DMS 273 (cell line): ENCODE data around the gene TMEM50B.
"Not testable (repeated sequence)": the region's sequence is repeated elsewhere in the genome, so short reads cannot be mapped to it uniquely, and the experiment has no call there.

Experiments used
- DNase-seq: peaks from one replicate; lab custom pipeline; 2025; ENCODE audit not compliant: unreplicated experiment; lab: John Stamatoyannopoulos, UW

TMEM50B gene

DNA sequence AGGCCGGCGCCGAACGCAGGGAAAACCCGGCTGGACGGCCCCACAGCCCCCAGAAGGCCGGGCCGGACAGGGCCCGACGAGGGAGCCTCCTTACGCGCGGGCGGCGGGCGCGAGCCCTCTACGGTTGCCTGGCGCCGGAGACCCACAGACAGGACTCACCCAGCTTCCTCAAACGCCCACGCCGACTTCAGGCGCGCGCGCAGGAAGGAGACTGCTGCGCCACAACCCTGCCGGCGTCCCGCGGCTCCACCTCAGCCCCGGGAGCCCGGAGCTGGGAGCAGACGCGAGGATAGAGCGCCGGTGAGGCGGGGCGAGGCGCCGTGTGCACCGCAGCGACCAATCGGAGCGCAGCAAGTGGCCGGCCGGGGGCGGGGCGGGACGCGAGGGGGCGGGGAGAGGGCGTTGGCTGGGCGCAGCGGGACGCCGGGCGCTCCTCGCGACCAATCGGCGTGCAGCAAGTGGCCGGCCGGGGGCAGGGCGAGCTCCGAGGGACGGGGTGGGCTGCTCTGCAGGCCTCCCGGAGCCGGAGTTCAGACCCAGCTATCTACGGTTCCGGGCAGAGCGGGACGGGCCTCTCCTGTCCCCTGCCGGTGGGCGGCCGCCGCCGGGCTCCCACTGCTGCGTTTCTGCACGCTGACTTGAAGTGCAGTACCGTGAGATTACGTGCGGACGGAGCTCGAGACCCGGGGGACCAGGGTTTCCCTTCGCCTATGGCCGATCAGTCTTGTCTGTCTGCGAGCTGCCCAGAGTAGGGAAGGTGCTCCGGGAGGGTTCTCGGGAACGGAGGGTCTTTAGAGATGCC is at the start of gene TMEM50B:
TSS of gene TMEM50B (minus strand) at position 296 of the 802 bp plus-strand sequence. CDS start 11,089 bp downstream, outside the sequence.
- DNase-seq: peak; percentile 98

DNA sequence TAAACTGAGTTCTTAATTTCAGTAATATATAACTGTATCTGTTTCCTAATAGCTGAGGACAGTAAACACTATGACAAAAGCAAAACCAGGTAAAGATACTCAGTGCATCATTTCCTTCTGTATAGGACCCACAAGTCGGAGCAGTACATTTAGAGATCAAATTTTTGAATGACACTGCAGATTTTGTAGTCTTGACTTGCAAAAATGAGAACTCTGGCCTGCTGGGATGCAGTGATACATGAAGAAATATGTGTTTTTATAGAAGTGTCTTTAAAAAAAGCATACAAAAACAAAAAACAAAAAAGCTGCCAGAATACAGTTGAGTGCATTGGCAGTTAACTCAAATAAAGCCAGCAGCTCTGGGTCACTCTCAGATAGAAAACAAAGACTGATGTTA is 43.2 kb upstream of the TMEM50B start:
- peak; percentile 9 for DNase-seq

DNA sequence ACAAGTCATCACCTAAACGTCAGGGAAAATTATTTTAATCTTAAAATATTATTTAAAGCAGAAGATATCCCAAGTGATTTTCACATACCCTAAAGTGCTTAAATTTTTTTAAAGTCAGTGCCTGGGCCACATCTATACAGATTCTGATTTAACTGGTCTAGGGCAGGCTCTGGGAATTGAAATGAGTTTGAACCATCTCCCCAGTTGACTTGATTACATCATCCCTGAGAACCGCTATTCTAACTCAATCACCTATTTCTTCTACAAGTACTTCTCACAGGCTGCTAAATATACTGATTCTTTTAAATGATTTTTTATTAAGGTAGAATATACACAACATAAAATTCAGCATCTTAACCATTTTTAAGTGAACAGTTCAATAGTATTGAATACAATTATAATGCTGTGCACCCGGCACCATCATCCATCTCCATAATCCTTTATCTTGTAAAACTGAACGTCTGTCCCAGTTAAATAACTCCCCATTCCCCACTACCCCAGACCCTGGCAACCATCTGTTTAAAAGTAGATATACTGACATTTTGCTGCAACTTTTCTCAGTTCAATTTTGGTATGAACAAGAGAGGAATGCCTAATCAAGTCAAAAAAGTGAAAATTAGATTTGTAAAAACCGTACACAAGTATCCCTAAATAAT is 42.7 kb upstream of the TMEM50B start:
- peak; percentile 27 for DNase-seq

DNA sequence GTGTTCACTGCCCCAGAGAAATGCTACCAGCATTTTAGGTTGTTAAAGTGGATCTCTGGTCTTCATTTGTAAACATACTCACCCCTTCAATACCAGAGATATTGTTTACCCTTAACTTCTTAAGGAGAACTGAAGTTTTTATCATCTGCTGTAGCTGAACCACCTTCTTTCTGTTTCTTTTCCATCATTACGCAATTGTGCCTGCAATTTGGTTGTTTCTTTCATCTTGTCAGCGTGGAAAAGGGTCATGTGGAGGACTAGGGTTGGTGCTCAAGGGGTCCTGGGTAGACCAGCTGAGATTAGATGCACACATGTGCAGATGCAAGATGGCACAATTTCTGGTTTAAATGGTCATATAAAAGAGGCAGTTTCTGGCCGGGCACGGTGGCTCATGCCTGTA is 39.1 kb upstream of the TMEM50B start:
- DNase-seq: no peak

DNA sequence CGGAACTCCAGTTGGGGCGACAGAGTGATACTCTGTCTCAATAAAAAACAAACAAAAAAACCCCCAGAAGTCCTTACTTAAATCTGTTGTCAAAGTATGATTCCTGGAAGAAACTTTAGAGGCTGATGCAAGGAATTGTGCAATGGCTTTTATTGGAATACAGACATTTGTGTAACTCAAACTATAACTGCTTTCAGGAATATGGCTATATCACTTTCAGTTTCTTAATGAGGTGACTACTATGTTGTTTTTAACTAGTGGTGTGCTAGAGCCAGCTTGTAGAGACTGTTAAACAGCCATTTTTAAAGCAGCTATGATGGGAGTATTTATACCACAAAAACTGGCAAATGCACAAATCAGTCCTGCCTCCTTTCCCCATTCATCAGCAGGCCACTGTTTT is 34.5 kb upstream of the TMEM50B start:
- no peak for DNase-seq

GRCh38 chr21:33512481-33512880 is 32.7 kb upstream of the TMEM50B start:
- DNase-seq: no peak

DNA sequence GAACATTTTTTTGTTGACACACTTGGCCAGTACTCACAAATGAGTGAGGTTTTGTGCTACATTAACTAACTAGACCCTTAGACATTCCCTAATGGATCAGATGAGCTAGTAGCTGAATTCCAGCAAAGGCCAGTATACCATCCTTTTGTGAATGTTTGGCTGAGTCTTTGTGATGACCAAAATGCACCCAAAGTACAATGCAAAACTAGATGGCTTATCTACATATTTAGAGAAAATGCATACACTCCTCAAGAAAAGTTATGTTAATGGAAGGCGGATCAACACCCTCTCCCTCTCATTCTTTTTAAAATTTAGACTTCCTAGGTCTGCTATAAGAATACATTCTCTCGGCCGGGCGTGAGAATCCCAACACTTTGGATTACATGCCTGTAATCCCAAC is 31.9 kb upstream of the TMEM50B start:
- no peak for DNase-seq

GRCh38 chr21:33510826-33511225 is 31.1 kb upstream of the TMEM50B start:
- DNase-seq: no peak

DNA sequence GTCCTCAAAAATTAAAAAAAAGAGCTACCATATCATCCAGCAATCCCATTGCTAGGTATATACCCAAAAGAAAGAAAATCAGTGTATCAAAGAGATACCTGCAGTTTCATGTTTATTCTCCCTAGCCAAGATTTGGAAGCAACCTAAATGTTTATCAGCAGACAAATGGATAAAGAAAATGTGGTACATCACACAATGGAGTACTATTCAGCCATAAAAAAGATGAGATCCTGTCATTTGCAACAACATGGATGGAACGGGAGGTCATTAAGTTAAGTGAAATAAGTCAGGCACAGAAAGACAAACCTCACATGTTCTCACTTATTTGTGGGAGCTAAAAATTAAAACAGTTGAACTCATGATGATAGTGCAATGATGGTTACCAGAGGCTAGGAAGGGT is 27.2 kb upstream of the TMEM50B start:
- DNase-seq: not testable (repeated sequence)

DNA sequence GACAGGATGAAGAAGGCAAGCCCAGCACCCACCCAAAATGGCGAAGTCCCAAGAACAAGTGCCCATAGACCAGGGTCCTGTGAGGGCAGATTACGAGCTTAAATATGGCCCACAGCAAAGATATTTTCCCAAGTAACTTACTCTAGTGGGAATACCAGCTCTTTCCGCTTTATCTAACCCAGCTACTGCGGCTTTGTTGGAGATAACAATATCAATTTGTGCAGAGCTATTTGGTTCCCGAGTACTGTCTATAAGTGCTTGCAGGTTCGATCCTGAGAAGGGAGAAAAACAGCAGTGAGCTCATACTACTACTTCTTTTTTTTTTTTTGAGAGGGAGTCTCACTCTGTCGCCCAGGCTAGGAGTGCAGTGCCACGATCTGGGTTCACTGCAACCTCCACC is 26.1 kb upstream of the TMEM50B start:
- DNase-seq: no peak

- DNase-seq: peak; percentile 11
These were observed 16.6 kb upstream of the TMEM50B start for GRCh38 chr21:33496345-33496744.

DNA sequence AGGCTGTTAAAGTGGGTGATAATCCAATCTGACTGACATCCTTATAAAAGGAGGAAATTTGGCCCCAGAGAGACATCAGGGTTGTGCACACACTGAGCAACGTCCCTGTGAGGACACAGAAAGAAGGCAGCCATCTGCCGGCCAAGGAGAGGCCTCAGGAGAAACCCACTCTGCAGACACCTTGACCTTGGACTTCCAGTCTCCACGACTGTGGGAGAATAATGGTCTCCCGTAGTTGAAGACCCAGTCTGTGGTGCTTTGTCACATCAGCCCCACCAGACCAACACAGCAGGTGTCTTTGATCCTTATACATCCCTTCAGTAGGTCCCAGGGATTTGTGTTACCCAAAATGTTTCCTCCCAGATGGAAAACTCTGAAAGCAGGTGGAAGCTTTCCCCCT is 16.0 kb upstream of the TMEM50B start:
- DNase-seq: peak; percentile 17

GRCh38 chr21:33493756-33494155 is 14.0 kb upstream of the TMEM50B start:
- no peak for DNase-seq

- peak; percentile 5 for DNase-seq
These were observed 12.8 kb upstream of the TMEM50B start for GRCh38 chr21:33492571-33492970.

GRCh38 chr21:33491373-33492102 is 11.8 kb upstream of the TMEM50B start, which contains the start of gene DNAJC28:
TSS of gene DNAJC28 (minus strand) at chr21:33491716. CDS start at chr21:33489393, 2,323 bp downstream.
- DNase-seq: peak; percentile 98

- no peak for DNase-seq
These were observed 11.2 kb upstream of the TMEM50B start for GRCh38 chr21:33490991-33491372.

DNA sequence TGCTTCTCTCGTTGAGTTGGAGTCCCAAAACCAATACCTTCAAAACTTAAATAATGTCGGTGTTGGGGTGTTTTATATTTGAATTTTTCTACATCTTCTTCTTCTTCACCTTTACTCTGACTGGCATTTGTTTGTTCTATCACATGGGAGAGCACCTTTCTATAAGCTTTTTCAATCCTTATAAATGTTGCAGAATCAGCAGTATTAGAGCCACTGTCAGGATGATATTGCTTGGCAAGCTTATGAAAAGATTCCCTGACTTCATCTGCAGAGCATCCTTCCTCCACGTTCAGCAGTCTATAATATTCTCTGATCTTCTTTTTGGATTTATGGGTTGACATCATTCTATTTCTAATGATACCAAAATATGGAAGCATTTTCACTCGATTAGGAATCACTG is 9.2 kb upstream of the TMEM50B start:
- DNase-seq: no peak

GRCh38 chr21:33487996-33488395 is 8.2 kb upstream of the TMEM50B start:
- DNase-seq: no peak

GRCh38 chr21:33481314-33481943 is 1.7 kb upstream of the TMEM50B start:
- DNase-seq: no peak

- no peak for DNase-seq
These were observed 818 bp upstream of the TMEM50B start for GRCh38 chr21:33480481-33481103.
